WTC11 (cell line): ENCODE data around the gene ITM2C. TPM values are rescaled to one million over a fixed set of nuclear protein-coding genes. Genes with fewer than 3 reads are reported as not detected.

Experiments
- ATAC-seq: fragments of 200-7000 bp; cut with Tn5 transposase; 2 replicates; pipeline ENCODE4 v1.10.0; 2021; ENCODE audit warnings: mild to moderate bottlenecking, moderate library complexity
- CTCF ChIA-PET: fragments of 300-600 bp; sonication (Branson Sonifier 250); formaldehyde crosslinking; loops from one replicate; lab custom pipeline; 2021; ENCODE audit warnings: antibody characterized with exemption; lab: Charles Lee
- POLR2A ChIA-PET: fragments of 350-600 bp; sonication (Branson Sonifier 250); formaldehyde crosslinking; loops from one replicate; lab custom pipeline; 2021; ENCODE audit warnings: antibody characterized with exemption; lab: Charles Lee
- DNase-seq: peaks from one replicate; pipeline ENCODE4 v3.0.0; 2021; ENCODE audit warnings: low spot score
- H3K27ac Mint-ChIP-seq: 2 replicates; pipeline ENCODE4 v1.8.0; 2021; ENCODE audit warnings: mixed read lengths
- H3K27me3 Mint-ChIP-seq: 2 replicates; pipeline ENCODE4 v1.8.0; 2021; ENCODE audit warnings: low read depth, mild to moderate bottlenecking, moderate library complexity, mixed read lengths
- H3K36me3 Mint-ChIP-seq: 2 replicates; pipeline ENCODE4 v1.8.0; 2021; ENCODE audit warnings: mixed read lengths
- H3K4me1 Mint-ChIP-seq: 2 replicates; pipeline ENCODE4 v1.8.0; 2022; ENCODE audit warnings: mixed read lengths
- H3K4me3 Mint-ChIP-seq: 2 replicates; pipeline ENCODE4 v1.8.0; 2021; ENCODE audit warnings: mild to moderate bottlenecking, moderate library complexity, mixed read lengths
- H3K9me3 Mint-ChIP-seq: 2 replicates; pipeline ENCODE4 v1.8.0; 2021; ENCODE audit warnings: mixed read lengths
- AFF4 ChIP-seq: sonication (generic); formaldehyde crosslinking; IDR thresholded peaks from 2 replicates; pipeline ENCODE4 v1.8.1; 2023; ENCODE audit warnings: mild to moderate bottlenecking, missing genetic modification reagents, borderline replicate concordance
- ATF1 ChIP-seq: sonication (generic); formaldehyde crosslinking; IDR thresholded peaks from 2 replicates; pipeline ENCODE4 v1.8.1; 2023; ENCODE audit warnings: mild to moderate bottlenecking, moderate library complexity, missing genetic modification reagents
- CREB1 ChIP-seq: sonication (generic); formaldehyde crosslinking; IDR thresholded peaks from 2 replicates; pipeline ENCODE4 v1.8.0; 2023; ENCODE audit warnings: mild to moderate bottlenecking, missing genetic modification reagents
- CREM ChIP-seq: sonication (generic); formaldehyde crosslinking; IDR thresholded peaks from 2 replicates; pipeline ENCODE4 v1.8.1; 2022; ENCODE audit warnings: mild to moderate bottlenecking, missing genetic modification reagents, moderate library complexity
- CTCF ChIP-seq: fragments of 200-600 bp; IDR thresholded peaks from 2 replicates; pipeline ENCODE4 v1.8.0; 2022; ENCODE audit warnings: antibody characterized with exemption
- E2F4 ChIP-seq: sonication (generic); formaldehyde crosslinking; IDR thresholded peaks from 2 replicates; pipeline ENCODE4 v1.8.1; 2022; ENCODE audit warnings: low read depth, mild to moderate bottlenecking, moderate library complexity, missing genetic modification reagents, borderline replicate concordance
- FOXK1 ChIP-seq: sonication (generic); formaldehyde crosslinking; IDR thresholded peaks from 2 replicates; pipeline ENCODE4 v1.8.0; 2022; ENCODE audit warnings: mild to moderate bottlenecking, moderate library complexity, missing genetic modification reagents
- GRHL2 ChIP-seq: fragments of 250-450 bp; sonication (Bioruptor Pico); IDR thresholded peaks from 2 replicates; pipeline ENCODE4 v1.8.0; 2022; ENCODE audit warnings: mild to moderate bottlenecking, moderate library complexity; ENCODE audit not compliant: insufficient replicate concordance, severe bottlenecking
- IRF2 ChIP-seq: sonication (generic); formaldehyde crosslinking; IDR thresholded peaks from 2 replicates; pipeline ENCODE4 v1.8.0; 2022; ENCODE audit warnings: low read depth, missing genetic modification reagents, borderline replicate concordance
- JUN ChIP-seq: sonication (generic); formaldehyde crosslinking; IDR thresholded peaks from 2 replicates; pipeline ENCODE4 v1.8.0; 2023; ENCODE audit warnings: mild to moderate bottlenecking, missing genetic modification reagents
- MLX ChIP-seq: sonication (generic); formaldehyde crosslinking; IDR thresholded peaks from 2 replicates; pipeline ENCODE4 v1.8.1; 2023; ENCODE audit warnings: mild to moderate bottlenecking, missing genetic modification reagents, moderate library complexity
- NR2C2 ChIP-seq: sonication (generic); formaldehyde crosslinking; IDR thresholded peaks from 2 replicates; pipeline ENCODE4 v1.8.0; 2022; ENCODE audit warnings: mild to moderate bottlenecking, missing genetic modification reagents
- PRDM15 ChIP-seq: sonication (generic); formaldehyde crosslinking; IDR thresholded peaks from 2 replicates; pipeline ENCODE4 v1.8.0; 2022; ENCODE audit warnings: missing genetic modification reagents
- PREB ChIP-seq: sonication (generic); formaldehyde crosslinking; IDR thresholded peaks from 2 replicates; pipeline ENCODE4 v1.8.1; 2022; ENCODE audit warnings: mild to moderate bottlenecking, missing genetic modification reagents, moderate library complexity, borderline replicate concordance
- PRRX2 ChIP-seq: fragments of 250-450 bp; sonication (Bioruptor Pico); IDR thresholded peaks from 2 replicates; pipeline ENCODE4 v1.8.0; 2021; ENCODE audit warnings: mild to moderate bottlenecking
- SP1 ChIP-seq: sonication (generic); formaldehyde crosslinking; conservative IDR thresholded peaks from 2 replicates; pipeline ENCODE4 v1.8.1; 2022; ENCODE audit warnings: missing genetic modification reagents
- TP53 ChIP-seq: sonication (generic); formaldehyde crosslinking; IDR thresholded peaks from 2 replicates; pipeline ENCODE4 v1.8.1; 2023; ENCODE audit warnings: mild to moderate bottlenecking, missing genetic modification reagents
- ZNF138 ChIP-seq: sonication (generic); formaldehyde crosslinking; conservative IDR thresholded peaks from 2 replicates; pipeline ENCODE4 v1.8.1; 2022; ENCODE audit warnings: mild to moderate bottlenecking, moderate library complexity, missing genetic modification reagents
- ZNF232 ChIP-seq: sonication (generic); formaldehyde crosslinking; IDR thresholded peaks from 2 replicates; pipeline ENCODE4 v1.8.0; 2022; ENCODE audit warnings: mild to moderate bottlenecking, missing genetic modification reagents
- ZNF416 ChIP-seq: fragments of 250-450 bp; sonication (Bioruptor Pico); IDR thresholded peaks from 2 replicates; pipeline ENCODE4 v1.9.0; 2021; ENCODE audit warnings: mild to moderate bottlenecking, inconsistent platforms
- total RNA-seq: library from RNA; stranded (reverse); gene quantifications from 3 replicates; pipeline ENCODE4 v1.2.3, GENCODE V29; 2021

The ITM2C gene
- total RNA-seq, 1 experiment from 2014 or later, result 316 TPM

- Mint-ChIP-seq H3K36me3 (no peaks in the 10 kb centered on the region), H3K4me1 (peaks cover 35% of the 10 kb centered on the region), H3K27me3 (no peaks in the 10 kb centered on the region), H3K27ac (no peak overlapping the region), H3K9me3 (no peaks in the 10 kb centered on the region), H3K4me3 (no peak overlapping the region)
- DNase-seq, result no peak
- CTCF ChIA-PET, result interaction anchor here (1.0 to 8.7 kb wide), 8 partner anchors 14 to 155 kb away, joined by 3 to 85 read pairs (median 6); no protein-coding TSS in a partner anchor
- POLR2A ChIA-PET, result interaction anchor here (0.5 kb wide), 1 partner anchor 94 kb away, joined by 3 read pairs; no protein-coding TSS in a partner anchor
- no peak for ATAC-seq
- TF ChIP-seq JUN (no peak), CREB1 (CRISPR knock-in tag) (no peak), ZNF138 (CRISPR knock-in tag) (no peak), ATF1 (no peak), AFF4 (CRISPR knock-in tag) (no peak), GRHL2 (CRISPR knock-in tag) (no peak), SP1 (CRISPR knock-in tag) (no peak), PRDM15 (CRISPR knock-in tag) (no peak), ZNF232 (CRISPR knock-in tag) (no peak), IRF2 (CRISPR knock-in tag) (no peak), NR2C2 (no peak), PREB (no peak), TP53 (CRISPR knock-in tag) (no peak), CTCF (no peak), CREM (no peak), E2F4 (CRISPR knock-in tag) (no peak), PRRX2 (CRISPR knock-in tag) (no peak), MLX (no peak), ZNF416 (CRISPR knock-in tag) (no peak), FOXK1 (no peak)
Observed at GRCh38 chr2:230898016-230898712, 33.4 kb downstream of the ITM2C start.
